ENCODE measurements around the gene CACNA1B.

CACNA1B gene

DNA sequence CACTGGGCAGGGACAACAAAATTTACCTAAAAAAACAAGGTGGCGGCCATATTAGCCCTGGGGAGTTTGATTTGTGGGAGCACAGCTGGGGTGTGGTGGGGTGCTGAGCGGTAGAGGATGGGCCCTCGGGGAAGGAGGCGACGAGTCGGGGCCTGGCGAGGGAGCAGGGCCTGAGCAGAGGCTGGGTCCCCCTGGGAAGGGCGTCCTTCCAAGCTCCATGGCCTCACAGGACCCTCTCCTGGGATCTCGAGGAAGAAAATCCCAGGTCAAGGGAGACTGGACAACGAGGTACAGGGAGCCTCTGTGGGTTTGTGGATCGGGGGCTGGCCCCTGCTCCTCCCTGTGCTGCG lies 165.5 kb downstream of the CACNA1B start:
- Histone ChIP-seq H3K79me2 (ENCODE audit: insufficient read depth, low read length) (no peaks in the 10 kb centered on the region), H3K9me3 (ENCODE audit: insufficient read depth, low read length, severe bottlenecking) (no peaks in the 10 kb centered on the region), H3K4me1 (ENCODE audit: insufficient read depth, low read length) (no peaks in the 10 kb centered on the region), H3K9ac (ENCODE audit: low read depth, low read length) (no peak overlapping the region), H2AFZ (ENCODE audit: low read depth, low read length) (no peak overlapping the region), H3K36me3 (ENCODE audit: insufficient read depth, low read length) (no peaks in the 10 kb centered on the region), H4K20me1 (ENCODE audit: insufficient read depth, low read length) (no peaks in the 10 kb centered on the region), H3K27me3 (ENCODE audit: insufficient read depth, low read length, poor library complexity) (no peaks in the 10 kb centered on the region), H3K4me3 (ENCODE audit: low read depth in 1 of 2, low read length in 2 of 2) (no peak overlapping the region), H3K27ac (ENCODE audit: low read length) (no peak overlapping the region), H3K4me2 (ENCODE audit: insufficient read depth, low read length) (no peak overlapping the region)
- TF ChIP-seq CTCF (IDR thresholded peaks at IDR 0.05; ENCODE audit: borderline replicate concordance, extremely low read depth, low read length, poor library complexity, severe bottlenecking) (no peak), EZH2 (IDR thresholded peaks at IDR 0.05; ENCODE audit: borderline replicate concordance, low read depth, low read length, severe bottlenecking) (no peak)
- no peak for DNase-seq
- ATAC-seq (ENCODE audit: insufficient read depth, low read depth): no peak

GRCh38 chr9:138043411-138044345 lies 166.1 kb downstream of the CACNA1B start:
- ATAC-seq (ENCODE audit: insufficient read depth, low read depth) (no peak), DNase-seq (no peak)
- H3K4me2 ChIP-seq (ENCODE audit: insufficient read depth, low read length): no peak overlapping the region
- H3K27me3 ChIP-seq (ENCODE audit: insufficient read depth, low read length, poor library complexity): no peaks in the 10 kb centered on the region
- no peaks in the 10 kb centered on the region for H3K9me3 ChIP-seq (ENCODE audit: insufficient read depth, low read length, severe bottlenecking)
- no peak overlapping the region for H3K4me3 ChIP-seq (ENCODE audit: low read depth in 1 of 2, low read length in 2 of 2)
- no peaks in the 10 kb centered on the region for H3K79me2 ChIP-seq (ENCODE audit: insufficient read depth, low read length)
- H2AFZ ChIP-seq (ENCODE audit: low read depth, low read length): no peak overlapping the region
- H3K36me3 ChIP-seq (ENCODE audit: insufficient read depth, low read length): no peaks in the 10 kb centered on the region
- no peak overlapping the region for H3K27ac ChIP-seq (ENCODE audit: low read length)
- H4K20me1 ChIP-seq (ENCODE audit: insufficient read depth, low read length): no peaks in the 10 kb centered on the region
- no peak for TF ChIP-seq CTCF (IDR thresholded peaks at IDR 0.05; ENCODE audit: borderline replicate concordance, extremely low read depth, low read length, poor library complexity, severe bottlenecking)
- TF ChIP-seq EZH2 (IDR thresholded peaks at IDR 0.05; ENCODE audit: borderline replicate concordance, low read depth, low read length, severe bottlenecking): no peak
- H3K4me1 ChIP-seq (ENCODE audit: insufficient read depth, low read length): no peaks in the 10 kb centered on the region
- no peak overlapping the region for H3K9ac ChIP-seq (ENCODE audit: low read depth, low read length)

DNA sequence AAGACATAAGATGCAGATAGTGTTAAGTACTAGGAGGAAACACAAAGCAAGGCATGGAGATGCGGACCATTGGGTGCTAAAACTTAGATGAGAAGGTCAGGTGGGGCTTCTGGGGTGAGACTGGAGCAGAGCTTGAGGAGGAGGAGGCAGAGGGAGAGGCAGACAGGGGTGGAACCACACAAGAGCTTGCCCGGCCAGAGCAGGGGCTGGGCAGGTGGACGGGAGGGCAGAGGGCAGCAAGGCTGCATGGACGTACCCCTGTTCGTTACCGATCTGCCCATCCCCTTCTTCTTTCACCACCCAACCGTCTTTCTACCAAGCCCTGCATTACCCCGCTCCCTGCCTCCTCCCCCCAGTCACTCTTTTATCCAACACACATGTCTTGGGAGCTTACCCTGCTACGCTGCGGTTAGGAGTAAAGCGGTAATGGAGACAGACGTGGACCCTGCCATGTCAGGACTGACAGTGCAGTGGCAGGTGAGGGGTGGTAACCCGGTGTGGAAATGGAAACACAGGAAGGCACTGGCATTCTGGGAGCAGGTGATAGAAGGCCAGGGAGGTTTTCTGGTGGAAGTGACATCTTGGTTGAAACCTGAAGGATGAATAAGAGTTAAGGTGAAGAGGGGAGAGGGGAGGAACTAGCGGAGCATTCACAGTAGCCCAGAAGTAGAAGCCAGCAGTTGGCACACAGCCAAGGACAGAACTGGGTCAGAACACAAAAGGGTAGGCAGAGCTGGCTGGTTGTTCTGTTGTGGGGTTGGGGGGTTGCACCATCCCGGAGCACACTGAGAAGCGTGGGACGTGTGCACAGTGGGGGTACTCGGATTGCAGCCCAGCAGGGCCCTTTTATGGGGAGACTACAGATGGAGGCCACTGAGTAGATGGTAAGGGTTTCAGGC lies 167.2 kb downstream of the CACNA1B start:
- Histone ChIP-seq H3K27me3 (ENCODE audit: insufficient read depth, low read length, poor library complexity) (no peaks in the 10 kb centered on the region), H3K36me3 (ENCODE audit: insufficient read depth, low read length) (no peaks in the 10 kb centered on the region), H3K79me2 (ENCODE audit: insufficient read depth, low read length) (no peaks in the 10 kb centered on the region), H3K9ac (ENCODE audit: low read depth, low read length) (no peak overlapping the region), H3K4me3 (ENCODE audit: low read depth in 1 of 2, low read length in 2 of 2) (no peak overlapping the region), H3K9me3 (ENCODE audit: insufficient read depth, low read length, severe bottlenecking) (no peaks in the 10 kb centered on the region), H3K4me2 (ENCODE audit: insufficient read depth, low read length) (no peak overlapping the region), H2AFZ (ENCODE audit: low read depth, low read length) (no peak overlapping the region), H4K20me1 (ENCODE audit: insufficient read depth, low read length) (no peaks in the 10 kb centered on the region), H3K4me1 (ENCODE audit: insufficient read depth, low read length) (no peaks in the 10 kb centered on the region), H3K27ac (ENCODE audit: low read length) (no peak overlapping the region)
- DNase-seq (no peak), ATAC-seq (ENCODE audit: insufficient read depth, low read depth) (no peak)
- TF ChIP-seq EZH2 (IDR thresholded peaks at IDR 0.05; ENCODE audit: borderline replicate concordance, low read depth, low read length, severe bottlenecking): no peak
- no peak for TF ChIP-seq CTCF (IDR thresholded peaks at IDR 0.05; ENCODE audit: borderline replicate concordance, extremely low read depth, low read length, poor library complexity, severe bottlenecking)
